ENCODE data around the gene SDC3.
"Not testable (repeated sequence)": the region's sequence is repeated elsewhere in the genome, so short reads cannot be mapped to it uniquely, and the experiment has no call there.

SDC3 gene

DNA sequence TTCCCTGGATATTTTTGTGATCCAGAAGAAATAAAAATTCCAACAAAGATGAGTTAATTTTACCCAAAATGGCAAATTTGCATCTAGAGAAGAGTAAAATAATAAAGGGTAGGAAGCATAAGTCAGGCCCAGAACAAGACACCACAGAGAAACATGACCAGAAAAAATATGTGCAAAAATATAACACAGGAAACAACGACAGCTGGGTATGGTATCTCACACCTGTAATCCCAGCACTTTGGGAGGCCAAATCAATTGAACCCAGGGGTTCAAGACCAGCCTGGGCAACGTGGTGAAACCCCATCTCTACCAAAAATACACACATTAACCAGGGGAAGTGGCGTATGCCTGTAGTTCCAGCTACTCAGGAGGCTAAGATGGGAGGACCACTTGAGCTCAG lies 39.7 kb upstream of the SDC3 start:
- no peak for TF ChIP-seq ZFX (IDR thresholded peaks at IDR 0.05)
- TF ChIP-seq, protein P1, sequence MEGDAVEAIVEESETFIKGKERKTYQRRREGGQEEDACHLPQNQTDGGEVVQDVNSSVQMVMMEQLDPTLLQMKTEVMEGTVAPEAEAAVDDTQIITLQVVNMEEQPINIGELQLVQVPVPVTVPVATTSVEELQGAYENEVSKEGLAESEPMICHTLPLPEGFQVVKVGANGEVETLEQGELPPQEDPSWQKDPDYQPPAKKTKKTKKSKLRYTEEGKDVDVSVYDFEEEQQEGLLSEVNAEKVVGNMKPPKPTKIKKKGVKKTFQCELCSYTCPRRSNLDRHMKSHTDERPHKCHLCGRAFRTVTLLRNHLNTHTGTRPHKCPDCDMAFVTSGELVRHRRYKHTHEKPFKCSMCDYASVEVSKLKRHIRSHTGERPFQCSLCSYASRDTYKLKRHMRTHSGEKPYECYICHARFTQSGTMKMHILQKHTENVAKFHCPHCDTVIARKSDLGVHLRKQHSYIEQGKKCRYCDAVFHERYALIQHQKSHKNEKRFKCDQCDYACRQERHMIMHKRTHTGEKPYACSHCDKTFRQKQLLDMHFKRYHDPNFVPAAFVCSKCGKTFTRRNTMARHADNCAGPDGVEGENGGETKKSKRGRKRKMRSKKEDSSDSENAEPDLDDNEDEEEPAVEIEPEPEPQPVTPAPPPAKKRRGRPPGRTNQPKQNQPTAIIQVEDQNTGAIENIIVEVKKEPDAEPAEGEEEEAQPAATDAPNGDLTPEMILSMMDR (conservative IDR thresholded peaks at IDR 0.05), result no peak
- H3K27ac ChIP-seq, result no peak overlapping the region

DNA sequence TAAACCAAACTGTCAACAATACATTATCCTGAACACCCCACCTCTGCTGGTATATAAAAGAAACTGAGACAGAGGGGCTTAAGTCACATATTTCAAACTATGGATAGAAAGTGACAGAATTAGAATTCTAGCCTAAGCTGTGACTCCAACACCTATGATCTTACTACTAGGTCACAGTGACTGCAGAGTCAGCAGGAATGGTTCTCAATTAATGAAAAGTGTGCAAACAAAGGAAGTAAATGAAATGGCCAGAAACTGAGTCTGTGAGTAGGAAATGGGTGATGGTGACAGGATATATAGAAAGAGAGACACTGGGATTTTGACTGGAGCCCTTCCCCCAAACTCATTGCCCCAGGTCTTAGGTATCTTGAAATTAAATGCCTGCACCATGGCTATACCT lies 38.7 kb upstream of the SDC3 start:
- H3K27ac ChIP-seq, result no peak overlapping the region
- TF ChIP-seq ZFX (IDR thresholded peaks at IDR 0.05), result no peak
- TF ChIP-seq, protein P1 (conservative IDR thresholded peaks at IDR 0.05), result no peak

DNA sequence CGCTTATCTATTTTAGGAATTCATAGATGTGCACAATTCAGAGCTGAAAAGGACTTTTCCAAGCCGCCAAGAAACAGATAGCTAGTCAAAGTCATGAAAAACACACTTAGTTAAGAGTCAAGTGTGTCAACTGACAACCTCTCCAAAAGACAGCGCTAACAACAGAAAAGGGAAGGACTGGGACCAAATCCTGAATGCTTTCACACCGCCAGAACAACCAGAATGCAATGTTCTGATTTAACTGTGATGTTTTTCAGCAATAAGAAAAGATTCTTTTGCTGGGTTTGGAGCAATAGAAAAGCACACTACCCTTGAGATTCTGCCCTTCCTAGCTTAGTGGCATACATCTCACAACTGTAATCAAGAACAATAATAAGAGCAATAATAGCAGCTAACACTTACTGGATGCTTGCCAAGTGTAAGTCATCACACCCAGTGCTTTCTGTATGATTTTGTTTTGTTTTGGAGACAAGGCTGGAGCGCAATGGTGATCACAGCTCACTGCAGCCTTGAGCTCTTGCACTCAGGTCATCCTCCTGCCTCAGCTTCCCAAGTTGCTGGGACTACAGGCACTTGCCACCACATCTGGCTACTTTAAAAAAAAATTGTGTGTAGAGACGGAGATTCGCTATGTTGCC lies 33.9 kb upstream of the SDC3 start:
- TF ChIP-seq, protein P1 (conservative IDR thresholded peaks at IDR 0.05), result no peak
- no peak for TF ChIP-seq ZFX (IDR thresholded peaks at IDR 0.05)
- H3K27ac ChIP-seq, result no peak overlapping the region

DNA sequence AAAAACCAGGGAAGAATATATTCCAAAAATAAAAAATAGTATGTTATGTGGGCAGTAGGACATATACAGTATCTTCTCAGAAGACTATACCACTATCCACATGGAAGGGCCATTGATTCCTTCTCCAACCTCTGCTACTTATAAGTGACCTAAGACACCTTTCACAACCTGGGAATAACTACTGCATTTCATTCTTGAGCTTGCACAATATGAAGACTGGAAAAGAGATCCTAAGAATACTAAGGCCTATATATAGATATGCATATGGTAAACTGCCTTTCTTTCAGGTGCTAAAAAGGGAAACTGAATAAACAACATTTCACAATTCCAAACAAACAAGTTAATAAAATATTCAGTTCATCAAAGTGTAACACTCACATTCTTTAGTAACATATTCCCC lies 32.0 kb upstream of the SDC3 start:
- TF ChIP-seq ZFX (IDR thresholded peaks at IDR 0.05), result no peak
- TF ChIP-seq, protein P1 (conservative IDR thresholded peaks at IDR 0.05), result no peak
- no peak overlapping the region for H3K27ac ChIP-seq

DNA sequence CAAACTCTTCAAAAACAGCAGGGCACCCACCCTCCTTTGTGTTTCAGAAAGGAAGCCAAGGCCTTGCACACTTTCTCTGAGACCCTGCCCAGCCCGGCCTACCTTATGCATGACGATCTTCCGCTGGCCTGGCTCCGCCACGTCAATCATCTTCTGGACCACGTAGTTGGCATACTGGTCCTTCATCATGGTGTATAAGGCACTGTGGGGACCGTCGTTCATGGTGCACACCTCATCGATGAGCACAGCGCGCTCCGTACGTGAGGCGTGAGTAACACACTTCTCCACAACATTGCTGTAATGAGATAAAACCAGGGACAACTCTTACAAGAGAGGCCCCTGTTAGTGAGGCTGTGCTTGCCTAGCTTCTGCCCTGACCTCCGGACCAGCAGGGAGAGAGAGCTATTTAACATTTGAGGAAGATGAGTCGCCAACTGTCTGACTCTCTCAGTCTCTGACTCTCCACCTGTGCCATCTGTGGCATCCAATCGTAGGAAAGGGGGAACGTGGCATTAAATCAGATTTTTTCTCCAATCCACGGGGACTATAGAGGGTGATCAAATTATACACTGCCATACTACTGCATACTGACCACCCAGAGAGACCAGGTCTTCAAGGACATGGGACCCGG lies 28.1 kb upstream of the SDC3 start:
- H3K27ac ChIP-seq, result no peak overlapping the region
- no peak; the same call in 1 of the 2 replicates for TF ChIP-seq ZFX (IDR thresholded peaks at IDR 0.05)
- TF ChIP-seq, protein P1 (conservative IDR thresholded peaks at IDR 0.05), result no peak

DNA sequence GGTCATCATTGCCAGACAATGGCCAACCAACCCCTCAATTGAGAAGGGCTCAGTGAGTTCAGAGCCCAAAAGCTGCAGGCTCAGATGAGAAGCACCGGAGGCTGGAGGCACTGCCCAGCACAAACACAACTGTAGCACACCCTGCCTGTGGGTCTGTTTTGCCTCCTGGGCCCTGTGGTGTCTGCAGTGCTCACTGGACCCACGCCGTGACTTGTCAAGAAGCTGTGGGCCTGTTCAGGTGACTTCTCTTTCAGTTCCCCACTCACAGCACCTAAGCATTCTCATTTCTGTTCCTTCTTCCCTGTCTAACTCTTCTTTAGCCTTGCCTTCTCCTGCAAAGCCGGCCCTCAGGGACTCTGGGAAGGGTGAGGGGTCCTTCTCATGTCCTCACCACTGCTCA lies 27.2 kb upstream of the SDC3 start:
- H3K27ac ChIP-seq, result not testable (repeated sequence)

DNA sequence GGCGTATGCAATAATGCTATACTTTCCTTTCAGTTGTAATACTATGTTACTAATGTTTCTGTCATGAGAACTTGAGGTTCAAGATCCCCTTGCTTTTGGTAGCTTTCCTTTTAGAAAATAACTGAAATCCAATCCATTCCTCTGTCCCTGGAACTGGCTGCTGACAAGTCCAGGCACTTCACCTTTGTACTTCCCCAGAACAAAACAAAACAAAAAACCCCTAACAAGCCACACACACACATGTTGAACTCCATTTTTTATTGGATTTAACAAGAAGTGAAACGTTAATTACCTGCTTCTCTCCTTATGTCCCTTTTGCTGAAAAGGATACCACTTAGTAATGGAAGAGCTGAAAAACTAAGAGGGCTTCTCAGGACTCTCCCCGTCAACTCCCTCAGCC lies 26.1 kb upstream of the SDC3 start:
- no peak overlapping the region for H3K27ac ChIP-seq
- TF ChIP-seq, protein P1 (conservative IDR thresholded peaks at IDR 0.05), result no peak
- no peak for TF ChIP-seq ZFX (IDR thresholded peaks at IDR 0.05)

DNA sequence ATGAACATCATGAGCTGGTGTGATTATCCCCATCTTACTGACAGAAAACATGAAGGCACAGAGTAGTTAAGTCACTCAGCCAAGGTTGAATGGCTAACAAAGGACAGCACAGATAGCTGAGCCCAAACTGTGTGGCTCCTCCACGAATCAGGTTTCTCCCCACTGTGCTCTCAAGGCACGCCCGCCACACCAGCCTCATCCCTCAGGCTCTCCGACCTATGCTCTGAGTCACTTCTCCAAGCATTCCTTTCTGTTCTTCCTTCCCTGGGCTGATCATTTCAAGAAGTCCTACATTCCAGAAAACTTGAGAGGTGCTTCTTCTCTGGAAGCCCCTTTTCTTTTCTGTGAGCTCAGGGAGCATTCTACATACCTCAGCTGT lies 25.3 kb upstream of the SDC3 start:
- H3K27ac ChIP-seq, result no peak overlapping the region
- TF ChIP-seq, protein P1 (conservative IDR thresholded peaks at IDR 0.05), result no peak
- TF ChIP-seq ZFX (IDR thresholded peaks at IDR 0.05), result no peak
